ENCODE results near the gene SLC6A3.

SLC6A3 gene

DNA sequence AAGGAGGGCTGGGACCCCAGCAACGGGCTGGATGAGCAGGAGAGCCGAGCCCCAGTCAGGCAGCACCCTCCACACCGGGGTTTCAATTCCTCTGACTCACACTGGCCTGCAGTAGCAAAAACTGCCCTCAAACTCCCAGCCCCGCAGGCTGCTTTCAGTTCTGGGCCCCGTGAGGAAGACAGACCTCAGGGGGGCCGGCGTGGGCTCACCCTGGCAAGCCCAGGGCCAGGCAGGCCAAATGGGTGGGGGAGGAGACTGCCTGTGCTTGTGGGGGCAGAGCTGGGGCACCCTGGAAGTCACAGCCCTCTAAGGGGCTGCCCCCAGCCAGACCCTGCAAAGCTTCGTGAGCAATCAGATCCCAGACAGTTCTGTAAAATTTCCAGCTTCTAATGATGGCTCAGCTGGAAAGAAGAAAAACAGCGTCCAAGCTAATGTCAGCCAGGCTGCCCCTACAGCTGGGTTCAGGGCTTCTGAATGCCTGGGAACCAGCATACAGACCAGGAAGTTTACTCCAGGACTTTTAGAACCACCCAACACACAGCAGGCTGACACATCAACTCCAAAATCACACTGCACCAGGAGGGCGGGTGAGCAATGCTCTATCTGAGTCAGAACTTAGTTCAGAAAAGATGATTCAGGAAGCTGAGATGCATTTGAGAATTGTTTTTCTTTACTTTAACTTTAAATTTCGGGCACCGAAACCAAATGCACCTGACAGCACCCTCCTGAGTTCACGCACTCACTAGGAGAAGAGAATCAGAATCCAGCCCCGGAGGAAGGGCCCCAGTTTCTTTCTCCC is 43.8 kb upstream of the SLC6A3 start:
- TF ChIP-seq, protein P1, sequence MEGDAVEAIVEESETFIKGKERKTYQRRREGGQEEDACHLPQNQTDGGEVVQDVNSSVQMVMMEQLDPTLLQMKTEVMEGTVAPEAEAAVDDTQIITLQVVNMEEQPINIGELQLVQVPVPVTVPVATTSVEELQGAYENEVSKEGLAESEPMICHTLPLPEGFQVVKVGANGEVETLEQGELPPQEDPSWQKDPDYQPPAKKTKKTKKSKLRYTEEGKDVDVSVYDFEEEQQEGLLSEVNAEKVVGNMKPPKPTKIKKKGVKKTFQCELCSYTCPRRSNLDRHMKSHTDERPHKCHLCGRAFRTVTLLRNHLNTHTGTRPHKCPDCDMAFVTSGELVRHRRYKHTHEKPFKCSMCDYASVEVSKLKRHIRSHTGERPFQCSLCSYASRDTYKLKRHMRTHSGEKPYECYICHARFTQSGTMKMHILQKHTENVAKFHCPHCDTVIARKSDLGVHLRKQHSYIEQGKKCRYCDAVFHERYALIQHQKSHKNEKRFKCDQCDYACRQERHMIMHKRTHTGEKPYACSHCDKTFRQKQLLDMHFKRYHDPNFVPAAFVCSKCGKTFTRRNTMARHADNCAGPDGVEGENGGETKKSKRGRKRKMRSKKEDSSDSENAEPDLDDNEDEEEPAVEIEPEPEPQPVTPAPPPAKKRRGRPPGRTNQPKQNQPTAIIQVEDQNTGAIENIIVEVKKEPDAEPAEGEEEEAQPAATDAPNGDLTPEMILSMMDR (IDR thresholded peaks at IDR 0.05; ENCODE audit: borderline replicate concordance, control extremely low read depth, extremely low read depth, insufficient read depth, missing control alignments) = no peak
- DNase-seq (ENCODE audit: low spot score) = peak; percentile 80
- in situ Hi-C loops (cut with MboI; ENCODE audit: low sequenced_read_pairs, unreplicated experiment) = no loop called here

DNA sequence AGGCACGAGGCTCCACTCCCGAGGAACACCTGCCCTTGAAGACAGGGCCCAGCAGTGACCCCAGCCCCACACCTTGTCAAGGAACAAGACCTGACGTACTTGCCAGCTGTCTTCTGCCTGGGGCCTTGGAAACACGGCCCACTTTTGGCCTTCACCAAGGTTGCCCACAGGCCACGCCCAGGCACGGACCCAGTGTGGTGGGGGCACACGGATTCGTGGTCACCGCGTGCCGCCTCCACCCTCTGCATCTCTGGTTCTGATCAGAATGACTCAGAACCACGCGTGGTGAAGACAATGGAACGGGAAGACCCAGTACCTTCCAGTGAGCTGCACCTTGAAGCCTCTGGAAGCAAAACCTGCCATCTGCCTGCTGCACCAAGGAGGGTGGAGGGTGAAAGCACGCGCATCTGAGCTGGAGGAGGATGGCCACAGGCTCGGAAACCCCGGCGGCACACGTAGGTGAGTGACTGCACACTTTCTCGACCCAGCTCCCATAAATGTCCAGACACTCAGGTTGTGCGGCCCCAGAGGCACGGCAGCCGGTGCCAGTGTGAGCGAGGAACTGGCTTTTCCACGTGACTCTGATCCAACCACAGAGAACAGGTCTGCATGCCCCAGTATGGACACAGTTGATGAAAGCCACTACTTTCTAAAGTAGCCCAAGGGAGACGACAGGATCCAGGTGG is 42.0 kb upstream of the SLC6A3 start:
- in situ Hi-C loops (cut with MboI; ENCODE audit: low sequenced_read_pairs, unreplicated experiment) = no loop called here
- no peak for DNase-seq (ENCODE audit: low spot score)
- TF ChIP-seq, protein P1 (IDR thresholded peaks at IDR 0.05; ENCODE audit: borderline replicate concordance, control extremely low read depth, extremely low read depth, insufficient read depth, missing control alignments) = no peak

DNA sequence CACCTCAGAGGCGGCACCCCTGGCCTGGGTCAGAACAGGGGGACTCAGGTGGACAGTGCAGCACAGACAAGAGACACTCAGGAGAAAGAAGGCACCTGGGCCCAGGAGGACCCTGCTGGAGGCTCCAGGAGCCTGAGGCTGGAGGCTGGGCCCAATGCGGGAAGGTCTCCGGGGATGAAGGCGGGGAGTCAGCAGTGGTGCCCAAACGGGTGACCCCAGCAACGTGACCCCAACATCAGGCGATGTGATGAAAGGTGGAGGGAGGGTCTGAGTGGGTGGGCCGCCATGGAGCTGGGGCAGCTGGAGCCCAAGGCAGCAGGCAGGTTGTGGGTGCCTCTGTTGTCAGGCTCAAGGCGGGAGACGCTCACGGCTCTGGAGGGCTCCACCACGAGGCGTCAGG is 41.0 kb upstream of the SLC6A3 start:
- TF ChIP-seq, protein P1 (IDR thresholded peaks at IDR 0.05; ENCODE audit: borderline replicate concordance, control extremely low read depth, extremely low read depth, insufficient read depth, missing control alignments) = no peak

DNA sequence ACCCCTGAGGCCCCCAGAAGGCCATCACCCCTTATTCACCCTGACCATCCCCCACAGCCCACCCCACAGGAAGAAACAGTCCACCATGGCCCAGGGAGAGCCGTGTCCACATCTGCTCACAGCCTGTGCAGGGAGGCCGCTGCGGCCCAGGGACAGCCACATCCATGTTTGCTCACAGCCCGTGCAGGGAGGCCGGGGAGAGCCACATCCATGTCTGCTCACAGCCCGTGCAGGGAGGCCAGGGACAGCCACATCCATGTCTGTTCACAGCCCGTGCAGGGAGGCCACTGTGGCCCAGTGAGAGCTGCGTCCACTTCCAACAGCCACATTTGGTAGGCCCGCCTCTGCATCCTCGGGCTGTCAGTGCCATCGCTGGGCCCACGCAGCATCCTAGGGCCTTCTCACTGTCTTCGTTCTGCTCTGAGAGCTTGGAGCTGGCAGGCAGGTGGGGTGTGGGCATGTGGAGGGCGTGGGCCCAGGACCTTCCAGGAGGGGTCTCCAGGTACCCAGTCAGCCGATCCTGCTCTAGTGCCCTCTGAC is 40.4 kb upstream of the SLC6A3 start:
- DNase-seq (ENCODE audit: low spot score) = no peak
- TF ChIP-seq, protein P1 (IDR thresholded peaks at IDR 0.05; ENCODE audit: borderline replicate concordance, control extremely low read depth, extremely low read depth, insufficient read depth, missing control alignments) = no peak
- in situ Hi-C loops (cut with MboI; ENCODE audit: low sequenced_read_pairs, unreplicated experiment) = no loop called here

More for the DNA sequence above, 41.0 kb upstream of the SLC6A3 start:
- in situ Hi-C loops (cut with MboI; ENCODE audit: low sequenced_read_pairs, unreplicated experiment) = no loop called here
- no peak for DNase-seq (ENCODE audit: low spot score)

DNA sequence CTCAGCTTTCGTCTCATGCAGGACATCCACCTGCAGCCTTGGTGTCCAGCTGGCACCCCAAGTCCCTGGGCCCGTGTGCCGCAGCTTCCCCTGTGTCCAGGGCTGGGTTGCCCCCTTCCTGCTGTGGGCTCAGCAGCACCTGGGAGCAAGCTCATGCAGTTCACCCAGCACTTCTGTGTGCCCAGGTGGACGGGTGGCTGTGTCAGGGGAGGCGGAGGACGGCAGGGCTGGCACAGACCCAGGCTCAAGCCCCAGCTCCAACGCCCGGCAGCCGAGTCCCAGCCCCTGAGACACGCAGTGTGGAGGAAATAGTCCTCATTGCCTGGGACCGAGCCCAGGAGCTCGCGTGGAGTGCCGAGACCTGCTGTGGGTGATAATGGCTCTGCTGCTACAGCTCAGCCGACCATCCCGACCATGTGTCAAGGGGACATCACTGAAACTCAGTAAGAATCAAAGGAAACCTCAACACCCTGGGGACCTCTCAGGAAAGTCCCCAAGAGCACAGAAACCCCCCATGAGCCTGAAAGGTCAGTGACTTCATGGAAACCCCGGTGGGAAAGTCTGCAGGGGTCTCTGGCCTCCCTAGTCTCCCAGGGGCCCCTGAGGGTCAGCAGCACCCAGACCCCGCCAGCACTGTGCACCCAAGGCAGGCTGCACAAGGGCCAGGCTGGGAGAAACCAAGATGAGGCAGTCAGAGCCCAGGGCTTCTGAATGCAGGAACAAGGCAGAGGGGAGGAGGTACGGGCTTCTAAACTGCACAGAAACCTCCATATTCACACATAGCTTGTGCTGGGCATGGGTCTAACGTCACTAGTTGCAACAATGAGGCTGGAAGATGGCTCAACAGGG is 39.7 kb upstream of the SLC6A3 start:
- DNase-seq (ENCODE audit: low spot score) = peak; percentile 91
- TF ChIP-seq, protein P1 (IDR thresholded peaks at IDR 0.05; ENCODE audit: borderline replicate concordance, control extremely low read depth, extremely low read depth, insufficient read depth, missing control alignments) = no peak
- in situ Hi-C loops (cut with MboI; ENCODE audit: low sequenced_read_pairs, unreplicated experiment) = no loop called here
